K562 (cell line): ENCODE data around the gene FGF21. TPM values are rescaled to one million over a fixed set of nuclear protein-coding genes. Genes with fewer than 3 reads are reported as not detected.
A peak's percentile ranks its signal among the peaks of the same experiment; 100 is the strongest.

Experiments
- ATF1 ChIP-seq, 2 experiments: fragments of 450-650 bp in 1 of 2; IDR thresholded peaks; 2 replicates each; pipeline ENCODE4 v1.6.1; 2016; ENCODE audit warnings: missing compliant biosample characterization in 1 of 2, missing genetic modification characterization in 1 of 2
- CHD1 ChIP-seq: fragments of 200-600 bp; sonication (generic); IDR thresholded peaks from one replicate; pipeline ENCODE4 v1.6.1; 2012; ENCODE audit warnings: mild to moderate bottlenecking, moderate library complexity, low read length, inconsistent platforms
- CXXC5 ChIP-seq: fragments of 250-450 bp; sonication (Bioruptor Pico); IDR thresholded peaks from 2 replicates; pipeline ENCODE4 v1.8.0; 2022; ENCODE audit warnings: inconsistent platforms, mild to moderate bottlenecking, moderate library complexity
- ESRRA ChIP-seq: fragments of 450-650 bp; IDR thresholded peaks from 2 replicates; pipeline ENCODE4 v1.6.1; 2014; ENCODE audit warnings: low read depth, mild to moderate bottlenecking, moderate library complexity, borderline replicate concordance
- ETV5 ChIP-seq: sonication (generic); formaldehyde crosslinking; IDR thresholded peaks from 2 replicates; pipeline ENCODE4 v1.4.0; 2020; ENCODE audit warnings: low read depth, mild to moderate bottlenecking, missing genetic modification reagents
- GATA2 ChIP-seq: sonication (generic); formaldehyde crosslinking; IDR thresholded peaks from 2 replicates; pipeline ENCODE4 v1.4.0; 2020; ENCODE audit warnings: mild to moderate bottlenecking, missing genetic modification reagents
- HNRNPLL ChIP-seq: fragments of 200-400 bp; formaldehyde crosslinking; IDR thresholded peaks from 2 replicates; pipeline ENCODE4 v1.6.1; 2017; ENCODE audit warnings: low read length, low read depth, mild to moderate bottlenecking; ENCODE audit not compliant: poor library complexity, severe bottlenecking
- L3MBTL2 ChIP-seq: fragments of 450-650 bp; IDR thresholded peaks from 2 replicates; pipeline ENCODE4 v1.6.1; 2016; ENCODE audit warnings: mild to moderate bottlenecking, moderate library complexity
- NFIC ChIP-seq: fragments of 450-650 bp; IDR thresholded peaks from 2 replicates; pipeline ENCODE4 v1.6.1; 2017; ENCODE audit warnings: mild to moderate bottlenecking, inconsistent platforms
- NR2F6 ChIP-seq: fragments of 450-650 bp; formaldehyde crosslinking; IDR thresholded peaks from 2 replicates; pipeline ENCODE4 v1.4.0; 2020; ENCODE audit warnings: mild to moderate bottlenecking
- NUFIP1 ChIP-seq: fragments of 450-650 bp; IDR thresholded peaks from 2 replicates; pipeline ENCODE4 v1.6.1; 2018; ENCODE audit not compliant: partially characterized antibody
- PRDM10 ChIP-seq: fragments of 450-650 bp; IDR thresholded peaks from 2 replicates; pipeline ENCODE4 v1.6.1; 2018; ENCODE audit not compliant: partially characterized antibody
- SMARCA4 ChIP-seq: fragments of 450-650 bp; IDR thresholded peaks from 2 replicates; pipeline ENCODE4 v1.6.1; 2016
- SP1 ChIP-seq: sonication (generic); formaldehyde crosslinking; IDR thresholded peaks from 2 replicates; pipeline ENCODE4 v1.8.1; 2022; ENCODE audit warnings: mild to moderate bottlenecking, missing genetic modification reagents
- SPI1 ChIP-seq: IDR thresholded peaks from 2 replicates; pipeline ENCODE4 v1.6.1; 2011; ENCODE audit warnings: low read depth, low read length, control low read depth, borderline replicate concordance
- TAF7 ChIP-seq: fragments of 450-650 bp; IDR thresholded peaks from 2 replicates; pipeline ENCODE4 v1.6.1; 2016; ENCODE audit warnings: missing genetic modification characterization, missing compliant biosample characterization
- THRB ChIP-seq: fragments of 450-650 bp; formaldehyde crosslinking; conservative IDR thresholded peaks from 2 replicates; pipeline ENCODE4 v1.4.0; 2022; ENCODE audit warnings: mild to moderate bottlenecking, missing genetic modification characterization
- UBTF ChIP-seq, 2 experiments: IDR thresholded peaks; 2 replicates each; pipeline ENCODE4 v1.6.1; 2012; ENCODE audit warnings: improper control_type of control experiment in 2 of 2, low read depth in 2 of 2, low read length in 2 of 2, borderline replicate concordance in 1 of 2
- ZNF134 ChIP-seq: fragments of 250-450 bp; sonication (Bioruptor Pico); conservative IDR thresholded peaks from 2 replicates; pipeline ENCODE4 v1.4.0; 2020
- ZNF232 ChIP-seq: sonication (generic); formaldehyde crosslinking; IDR thresholded peaks from 2 replicates; pipeline ENCODE4 v1.8.0; 2022; ENCODE audit warnings: mild to moderate bottlenecking, missing genetic modification reagents
- ZNF263 ChIP-seq: sonication (generic); formaldehyde crosslinking; IDR thresholded peaks from 2 replicates; pipeline ENCODE4 v1.8.0; 2022; ENCODE audit warnings: mild to moderate bottlenecking, missing genetic modification reagents, borderline replicate concordance
- polyA plus RNA-seq, 8 experiments: library from polyadenylated mRNA; depleted of rRNA in 4 of 8; stranded (reverse) in 5 of 8; unstranded in 3 of 8; fragments of >200 nt; fragmentation: Nextera tagmentation in 2 of 8; fragmentation: Illumina TruSeq in 1 of 8; extraction: Ambion mirVana in 2 of 8; extraction: Trizol in 1 of 8; gene quantifications; 2 replicates each; pipeline versions ENCODE4 v1.2.1 to v1.2.3, GENCODE V29; 2011 to 2014; ENCODE audit warnings: inconsistent platforms in 1 of 8, missing spikeins in 1 of 8
- total RNA-seq, 7 experiments: library from RNA; depleted of rRNA in 6 of 7; stranded (reverse); fragments of >200 nt in 6 of 7; fragmentation: Illumina TruSeq in 2 of 7; extraction: Trizol in 2 of 7; gene quantifications; 2 replicates each; pipeline versions ENCODE4 v1.2.1 to v1.2.3, GENCODE V29; 2011 to 2021; ENCODE audit warnings: low replicate concordance in 1 of 7

The FGF21 gene
- total and polyA plus RNA-seq, 9 of the 15 experiments (the other 6 are each of a cell fraction or from before 2014, with no cell fraction given): 0.04 to 0.77 (median 0.09) TPM; not detected in 6

- peak; percentile 22 for TF ChIP-seq PRDM10
- TF ChIP-seq SMARCA4: peak; percentile 48
- no peak; the same call in 1 of the 2 replicates for TF ChIP-seq ETV5
- TF ChIP-seq L3MBTL2: peak; percentile 68
- TF ChIP-seq NUFIP1: no peak
- no peak for TF ChIP-seq ZNF263
- peak; percentile 50 for TF ChIP-seq GATA2
- TF ChIP-seq SP1 (CRISPR knock-in tag): peak; percentile 77; the same call in 1 of the 2 replicates
- no peak for TF ChIP-seq ATF1 (CRISPR knock-in tag; IDR thresholded peaks at IDR 0.05)
- peak; percentile 56 for TF ChIP-seq ATF1 (tag; IDR thresholded peaks at IDR 0.05)
- no peak for TF ChIP-seq TAF7 (tag)
- TF ChIP-seq NR2F6 (CRISPR knock-in tag): no peak; the same call in 1 of the 2 replicates
- TF ChIP-seq ESRRA: 0 out of 2 replicates have a peak, but pooled peaks have one; percentile 62
- TF ChIP-seq UBTF (IDR thresholded peaks at IDR 0.05; ENCODE audit: borderline replicate concordance in 1 of 2, low read depth in 2 of 2, low read length in 2 of 2): peak; percentile 88 to 96; a peak in 3 of 4 replicates
- TF ChIP-seq ZNF134 (CRISPR knock-in tag): 0 out of 2 replicates have a peak, but pooled peaks have one; percentile 10
- TF ChIP-seq HNRNPLL: peak; percentile 66
- peak; percentile 74 for TF ChIP-seq CXXC5 (CRISPR knock-in tag)
- TF ChIP-seq ZNF232 (CRISPR knock-in tag): no peak
- TF ChIP-seq SPI1: peak; percentile 66
- peak; percentile 45 for TF ChIP-seq CHD1
- TF ChIP-seq THRB (CRISPR knock-in tag): 0 out of 2 replicates have a peak, but pooled peaks have one; percentile 74
- TF ChIP-seq NFIC: peak; percentile 69
These were observed 14.0 kb upstream of the FGF21 start (continued) for GRCh38 chr19:48741129-48741999.
